Measurements from ENCODE around the gene FUZ.
"Not testable (repeated sequence)": the region's sequence is repeated elsewhere in the genome, so short reads cannot be mapped to it uniquely, and the experiment has no call there.

The FUZ gene

GRCh38 chr19:49831592-49831991 lies 18.5 kb upstream of the FUZ start:
- DNase-seq, result no peak

- DNase-seq, result no peak
Measured at GRCh38 chr19:49830766-49831165, 17.7 kb upstream of the FUZ start.

GRCh38 chr19:49829721-49830120 lies 16.6 kb upstream of the FUZ start:
- no peak for DNase-seq

GRCh38 chr19:49829200-49829599 lies 16.1 kb upstream of the FUZ start:
- DNase-seq, result no peak

- no peak for DNase-seq
Measured at GRCh38 chr19:49827034-49827433, 13.9 kb upstream of the FUZ start.

GRCh38 chr19:49824662-49825061 lies 11.6 kb upstream of the FUZ start:
- no peak for DNase-seq

- no peak for DNase-seq
Measured at GRCh38 chr19:49823472-49823871, 10.4 kb upstream of the FUZ start.

GRCh38 chr19:49820125-49820524 lies 7.0 kb upstream of the FUZ start:
- DNase-seq, result no peak

GRCh38 chr19:49819452-49820115 lies 6.5 kb upstream of the FUZ start:
- not testable (repeated sequence) for DNase-seq

- no peak for DNase-seq
Measured at GRCh38 chr19:49818649-49819370, 5.7 kb upstream of the FUZ start.

GRCh38 chr19:49817964-49818648 lies 5.0 kb upstream of the FUZ start, which contains the start of gene MED25:
TSS of gene MED25 (plus strand) at chr19:49818289. CDS start at chr19:49818342, 53 bp downstream.
- DNase-seq, result peak; percentile 65

- no peak for DNase-seq
Measured at GRCh38 chr19:49816590-49816989, 3.5 kb upstream of the FUZ start.

- DNase-seq, result no peak
Measured at GRCh38 chr19:49814010-49814409, 918 bp upstream of the FUZ start.

GRCh38 chr19:49812452-49812996 lies 568 bp downstream of the FUZ start:
- DNase-seq, result no peak

GRCh38 chr19:49811328-49811727 lies 1.8 kb downstream of the FUZ start:
- no peak for DNase-seq

GRCh38 chr19:49809941-49810389 lies 3.1 kb downstream of the FUZ start:
- DNase-seq, result no peak

- no peak for DNase-seq
Measured at GRCh38 chr19:49809160-49809940, 3.7 kb downstream of the FUZ start.

GRCh38 chr19:49808711-49809159 lies 4.4 kb downstream of the FUZ start:
- DNase-seq, result peak; percentile 61

GRCh38 chr19:49807904-49808675 lies 5.0 kb downstream of the FUZ start:
- no peak for DNase-seq

GRCh38 chr19:49807058-49807903 lies 5.8 kb downstream of the FUZ start:
- no peak for DNase-seq

GRCh38 chr19:49806620-49806959 lies 6.5 kb downstream of the FUZ start:
- DNase-seq, result no peak

Measured in NCI-H1694 (cell line).